Stimulated activated effector memory CD8-positive, alpha-beta T cell treated with anti-CD3 and anti-CD28 coated beads, Interleukin-12 subunit alpha, Interleukin-12 subunit beta, amount 100 ng/mL, for 72 hours (primary cell): ENCODE data around the gene FREM2.

Experiments
- ATAC-seq: fragments of 150-1000 bp; cut with Tn5 transposase; 2 replicates; pipeline ENCODE4 v1.10.0; 2021
- DNase-seq, 2 donors: peaks; one replicate each; pipeline ENCODE4 v3.0.0; 2021 to 2022; ENCODE audit warnings: low spot score in 2 of 2
- H3K27ac Mint-ChIP-seq: one replicate; pipeline ENCODE4 v1.8.0; 2022; ENCODE audit warnings: mild to moderate bottlenecking, mixed read lengths
- H3K36me3 Mint-ChIP-seq: one replicate; pipeline ENCODE4 v1.8.0; 2022; ENCODE audit warnings: mild to moderate bottlenecking, mixed read lengths
- H3K4me1 Mint-ChIP-seq: one replicate; pipeline ENCODE4 v1.8.0; 2022; ENCODE audit warnings: mixed read lengths
- H3K4me3 Mint-ChIP-seq: one replicate; pipeline ENCODE4 v1.8.0; 2022; ENCODE audit warnings: mild to moderate bottlenecking, mixed read lengths
- H3K9me3 Mint-ChIP-seq: one replicate; pipeline ENCODE4 v1.8.0; 2022; ENCODE audit warnings: mixed read lengths

The FREM2 gene

GRCh38 chr13:38769526-38769925, 82.6 kb downstream of the FREM2 start:
- ATAC-seq = no peak
- no peak overlapping the region for H3K4me3 Mint-ChIP-seq

GRCh38 chr13:38775085-38775484, 88.2 kb downstream of the FREM2 start:
- no peak overlapping the region for H3K27ac Mint-ChIP-seq

More at GRCh38 chr13:38769526-38769925, 82.6 kb downstream of the FREM2 start:
- H3K27ac Mint-ChIP-seq = no peak overlapping the region
- H3K4me1 Mint-ChIP-seq = no peaks in the 10 kb centered on the region
- no peak for DNase-seq
- H3K36me3 Mint-ChIP-seq = no peaks in the 10 kb centered on the region
- H3K9me3 Mint-ChIP-seq = no peaks in the 10 kb centered on the region

DNA sequence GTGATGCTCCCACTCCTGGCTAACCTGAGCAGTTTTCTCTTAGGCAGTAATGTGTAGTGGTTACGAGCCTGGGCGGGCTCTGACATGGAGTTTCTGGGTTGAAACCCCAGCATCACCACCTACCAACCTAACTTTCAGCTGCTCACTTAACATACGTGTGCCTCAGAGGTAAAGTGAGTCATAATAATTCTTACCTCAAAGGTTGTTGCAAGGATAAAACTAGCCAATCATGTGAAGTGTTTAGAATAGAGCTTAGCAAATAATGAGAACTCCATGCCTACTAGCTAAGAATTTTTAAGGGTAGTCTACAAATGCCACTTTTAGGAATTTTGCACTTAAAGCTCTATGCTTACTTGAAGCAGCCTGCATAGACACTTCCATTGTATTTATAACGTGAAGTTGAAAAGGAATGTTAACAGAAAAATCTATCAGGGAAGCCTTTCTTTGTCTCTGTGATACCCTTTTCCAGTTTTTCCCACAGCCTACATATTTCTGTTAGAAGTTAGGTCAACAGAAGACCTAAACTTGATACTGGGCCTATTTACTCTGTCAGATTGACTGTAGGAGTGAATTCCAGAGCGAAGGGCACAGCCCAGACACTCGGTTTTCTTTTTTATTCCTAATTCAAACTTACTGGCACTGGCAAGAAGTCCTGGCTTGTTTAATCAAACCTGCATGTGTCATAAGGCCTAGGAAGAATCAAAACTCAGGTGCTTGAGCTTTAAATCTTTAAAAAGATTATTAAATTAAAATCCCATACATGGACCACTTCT, 90.7 kb downstream of the FREM2 start:
- no peaks in the 10 kb centered on the region for H3K4me1 Mint-ChIP-seq
- no peak overlapping the region for H3K27ac Mint-ChIP-seq
- no peaks in the 10 kb centered on the region for H3K36me3 Mint-ChIP-seq
- DNase-seq (no peak), ATAC-seq (no peak)
- H3K4me3 Mint-ChIP-seq = no peak overlapping the region
- H3K9me3 Mint-ChIP-seq = peaks cover 8% of the 10 kb centered on the region

More at GRCh38 chr13:38775085-38775484, 88.2 kb downstream of the FREM2 start:
- Mint-ChIP-seq H3K9me3 (peaks cover 6% of the 10 kb centered on the region), H3K4me1 (no peaks in the 10 kb centered on the region), H3K36me3 (no peaks in the 10 kb centered on the region), H3K4me3 (no peak overlapping the region)
- ATAC-seq (no peak), DNase-seq (no peak)

GRCh38 chr13:38781539-38781938, 94.7 kb downstream of the FREM2 start:
- DNase-seq (no peak), ATAC-seq (no peak)
- Mint-ChIP-seq H3K9me3 (peaks cover 8% of the 10 kb centered on the region), H3K36me3 (no peaks in the 10 kb centered on the region), H3K4me1 (no peaks in the 10 kb centered on the region), H3K4me3 (no peak overlapping the region), H3K27ac (no peak overlapping the region)

- H3K9me3 Mint-ChIP-seq = peaks cover 6% of the 10 kb centered on the region
- no peaks in the 10 kb centered on the region for H3K36me3 Mint-ChIP-seq
- no peak for DNase-seq
- ATAC-seq = no peak
- no peaks in the 10 kb centered on the region for H3K4me1 Mint-ChIP-seq
- H3K4me3 Mint-ChIP-seq = no peak overlapping the region
- H3K27ac Mint-ChIP-seq = no peak overlapping the region
Observed at GRCh38 chr13:38784036-38784880, 97.4 kb downstream of the FREM2 start.

GRCh38 chr13:38785042-38785441, 98.2 kb downstream of the FREM2 start:
- no peaks in the 10 kb centered on the region for H3K4me1 Mint-ChIP-seq

GRCh38 chr13:38785490-38785889, 98.6 kb downstream of the FREM2 start:
- H3K9me3 Mint-ChIP-seq = peaks cover 2% of the 10 kb centered on the region
- no peak overlapping the region for H3K4me3 Mint-ChIP-seq
- ATAC-seq (no peak), DNase-seq (no peak)
- H3K36me3 Mint-ChIP-seq = no peaks in the 10 kb centered on the region
- H3K4me1 Mint-ChIP-seq = no peaks in the 10 kb centered on the region
- no peak overlapping the region for H3K27ac Mint-ChIP-seq

More at GRCh38 chr13:38785042-38785441, 98.2 kb downstream of the FREM2 start:
- ATAC-seq = no peak
- DNase-seq = no peak
- Mint-ChIP-seq H3K27ac (no peak overlapping the region), H3K36me3 (no peaks in the 10 kb centered on the region), H3K9me3 (peaks cover 2% of the 10 kb centered on the region), H3K4me3 (no peak overlapping the region)

DNA sequence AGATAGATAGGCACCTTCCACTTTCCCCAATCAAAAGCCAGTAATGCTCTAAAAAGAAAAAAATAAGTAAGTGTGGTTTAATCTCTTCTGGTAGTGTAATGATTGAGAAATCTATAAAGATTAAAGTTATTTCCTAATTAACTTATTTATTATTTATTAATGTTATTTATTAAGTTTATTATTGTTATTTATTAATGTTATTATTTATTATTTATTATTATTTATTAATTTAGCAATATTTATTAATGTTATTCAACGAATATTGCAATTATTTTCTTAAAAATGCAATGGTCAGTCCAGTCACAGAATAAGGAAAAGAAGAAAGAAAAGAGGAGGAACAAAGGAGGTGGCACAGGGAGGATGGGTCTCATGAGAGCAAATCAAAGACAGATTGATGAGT, 100.7 kb downstream of the FREM2 start:
- H3K4me1 Mint-ChIP-seq = no peaks in the 10 kb centered on the region
- DNase-seq (no peak), ATAC-seq (no peak)
- no peaks in the 10 kb centered on the region for H3K36me3 Mint-ChIP-seq
- H3K9me3 Mint-ChIP-seq = no peaks in the 10 kb centered on the region
- no peak overlapping the region for H3K27ac Mint-ChIP-seq
- H3K4me3 Mint-ChIP-seq = no peak overlapping the region

- H3K4me1 Mint-ChIP-seq = no peaks in the 10 kb centered on the region
- H3K27ac Mint-ChIP-seq = no peak overlapping the region
- DNase-seq (no peak), ATAC-seq (no peak)
- no peak overlapping the region for H3K4me3 Mint-ChIP-seq
- H3K9me3 Mint-ChIP-seq = peaks cover 3% of the 10 kb centered on the region
- no peaks in the 10 kb centered on the region for H3K36me3 Mint-ChIP-seq
Observed at GRCh38 chr13:38796890-38797289, 110.0 kb downstream of the FREM2 start.

GRCh38 chr13:38803531-38803930, 116.7 kb downstream of the FREM2 start:
- ATAC-seq (no peak), DNase-seq (no peak)
- Mint-ChIP-seq H3K9me3 (peaks cover 7% of the 10 kb centered on the region), H3K4me3 (no peak overlapping the region), H3K27ac (no peak overlapping the region), H3K4me1 (no peaks in the 10 kb centered on the region), H3K36me3 (no peaks in the 10 kb centered on the region)

GRCh38 chr13:38804061-38804460, 117.2 kb downstream of the FREM2 start:
- Mint-ChIP-seq H3K4me3 (no peak overlapping the region), H3K36me3 (no peaks in the 10 kb centered on the region), H3K9me3 (peaks cover 7% of the 10 kb centered on the region), H3K4me1 (no peaks in the 10 kb centered on the region), H3K27ac (no peak overlapping the region)
- DNase-seq = no peak
- ATAC-seq = no peak

DNA sequence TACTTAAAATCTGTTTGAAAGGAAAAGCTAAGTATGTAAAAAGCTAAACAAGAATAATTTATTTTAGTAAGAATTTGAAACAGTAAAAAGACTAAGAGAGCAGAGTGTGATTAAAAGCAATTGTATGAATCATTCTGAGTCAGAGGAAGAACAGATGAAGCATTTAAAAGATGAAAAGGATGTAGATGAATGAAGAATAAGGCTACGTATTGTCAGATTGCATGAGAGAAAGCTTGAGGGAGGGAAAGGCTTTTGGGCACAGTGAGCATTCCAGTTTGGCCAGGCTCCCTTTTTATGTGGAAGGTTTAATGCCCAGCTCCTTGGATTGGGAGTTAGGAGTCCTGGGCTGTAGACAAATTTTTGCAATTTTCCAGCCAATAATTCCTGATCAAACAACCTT, 117.7 kb downstream of the FREM2 start:
- Mint-ChIP-seq H3K27ac (no peak overlapping the region), H3K4me3 (no peak overlapping the region), H3K36me3 (no peaks in the 10 kb centered on the region), H3K4me1 (no peaks in the 10 kb centered on the region), H3K9me3 (peaks cover 7% of the 10 kb centered on the region)
- ATAC-seq = no peak
- DNase-seq = no peak

DNA sequence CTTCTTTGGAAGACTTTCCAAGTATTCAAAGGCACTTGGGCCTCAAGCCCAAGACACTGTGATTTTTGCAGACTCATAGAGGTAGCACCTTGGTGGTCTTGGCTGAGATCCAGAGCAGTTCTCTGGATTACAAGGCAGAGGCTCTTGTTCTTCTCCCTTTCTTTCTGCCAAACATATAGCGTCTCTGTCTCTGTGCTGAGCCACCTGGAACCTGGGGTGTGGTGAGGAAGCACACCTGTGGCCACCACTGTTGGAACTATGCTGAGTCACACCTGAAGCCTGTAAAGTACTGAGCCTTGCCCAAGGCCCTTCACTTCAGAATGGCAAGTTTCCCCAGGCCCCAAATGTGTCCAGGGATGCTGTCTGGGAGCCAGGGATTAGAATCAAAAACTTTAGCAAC, 127.5 kb downstream of the FREM2 start:
- no peaks in the 10 kb centered on the region for H3K36me3 Mint-ChIP-seq
- H3K4me3 Mint-ChIP-seq = no peak overlapping the region
- no peak for DNase-seq
- H3K27ac Mint-ChIP-seq = no peak overlapping the region
- ATAC-seq = no peak
- no peaks in the 10 kb centered on the region for H3K4me1 Mint-ChIP-seq
- peaks cover 31% of the 10 kb centered on the region for H3K9me3 Mint-ChIP-seq

DNA sequence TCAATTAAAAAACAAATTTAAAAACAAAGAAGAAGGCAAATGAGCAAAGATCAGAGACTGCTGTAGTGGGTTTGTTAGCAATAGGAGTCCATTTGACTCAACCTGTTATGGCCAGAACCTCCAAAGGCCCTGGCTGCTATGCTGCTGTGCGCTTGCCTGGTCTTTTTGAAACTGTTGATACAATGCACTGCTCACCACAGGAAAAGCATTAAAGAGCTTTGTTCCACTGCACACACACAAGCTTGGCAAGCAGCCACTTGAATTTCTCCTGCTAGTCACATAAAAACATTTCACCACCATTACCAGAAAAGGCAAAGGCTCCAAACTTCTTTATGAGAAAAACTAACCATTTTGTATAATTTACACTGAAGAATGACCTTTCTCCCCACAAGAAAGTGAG, 132.2 kb downstream of the FREM2 start:
- Mint-ChIP-seq H3K36me3 (no peaks in the 10 kb centered on the region), H3K4me3 (no peak overlapping the region), H3K27ac (no peak overlapping the region), H3K9me3 (peaks cover 4% of the 10 kb centered on the region), H3K4me1 (no peaks in the 10 kb centered on the region)
- ATAC-seq (no peak), DNase-seq (no peak)

DNA sequence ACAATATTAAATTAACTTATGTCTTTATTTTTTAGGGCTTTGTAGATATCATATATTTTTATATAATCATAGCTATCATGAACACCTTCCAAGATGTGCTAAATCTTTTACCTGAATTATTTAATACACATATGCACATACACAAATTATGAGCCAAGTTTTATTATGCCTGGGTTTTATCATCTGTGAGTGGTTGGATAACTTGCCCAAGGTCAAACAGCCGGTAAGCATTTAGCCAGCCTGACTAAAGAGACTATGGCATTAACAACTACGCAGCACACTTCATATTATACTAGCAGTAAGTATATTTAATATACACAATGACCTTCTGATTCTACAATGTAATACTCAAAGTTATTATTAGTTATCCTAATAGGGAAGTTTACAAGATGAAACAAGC, 132.7 kb downstream of the FREM2 start:
- no peaks in the 10 kb centered on the region for H3K4me1 Mint-ChIP-seq
- no peak for ATAC-seq
- no peak overlapping the region for H3K27ac Mint-ChIP-seq

More for the DNA sequence above, 132.7 kb downstream of the FREM2 start:
- Mint-ChIP-seq H3K36me3 (no peaks in the 10 kb centered on the region), H3K4me3 (no peak overlapping the region), H3K9me3 (peaks cover 4% of the 10 kb centered on the region)
- no peak for DNase-seq
